ENCODE measurements around the gene LRP1B. TPM values are rescaled to one million over a fixed set of nuclear protein-coding genes. Genes with fewer than 3 reads are reported as not detected.

The LRP1B gene
- total and polyA plus RNA-seq, 4 donors, result 0.01 to 0.84 (median 0.17) TPM

- DNase-seq (ENCODE audit: low spot score), result no peak
- WGBS, result 67% methylated on average over 3 of the region's 3 CpGs
These were observed 814.7 kb downstream of the LRP1B start for GRCh38 chr2:141316103-141316502.

GRCh38 chr2:141313972-141314371 lies 816.8 kb downstream of the LRP1B start:
- 96% methylated on average over 4 of the region's 4 CpGs for WGBS
- no peak overlapping the region for H3K9ac ChIP-seq (ENCODE audit: low read depth in 1 of 2, low read length in 2 of 2)
- TF ChIP-seq MAX (IDR thresholded peaks at IDR 0.05) (no peak), SP1 (IDR thresholded peaks at IDR 0.05) (no peak), ATF3 (IDR thresholded peaks at IDR 0.05) (no peak), JUND (IDR thresholded peaks at IDR 0.05) (no peak)
- no peak for DNase-seq (ENCODE audit: low spot score)
- no peaks in the 10 kb centered on the region for H3K27me3 ChIP-seq (ENCODE audit: control insufficient read depth in 4 of 4, insufficient read depth in 4 of 4, low read length in 3 of 4)
- no peaks in the 10 kb centered on the region for H3K9me3 ChIP-seq (ENCODE audit: control insufficient read depth in 4 of 4, low read length in 3 of 4)
- no peaks in the 10 kb centered on the region for H3K36me3 ChIP-seq (ENCODE audit: control insufficient read depth in 4 of 4, insufficient read depth in 3 of 4, low read depth in 1 of 4, low read length in 3 of 4)
- no peak overlapping the region for H3K27ac ChIP-seq (ENCODE audit: low read depth in 1 of 2, low read length in 2 of 2)
- no peaks in the 10 kb centered on the region for H3K4me1 ChIP-seq (ENCODE audit: control insufficient read depth in 4 of 4, insufficient read depth in 4 of 4, low read length in 3 of 4)
- no peak overlapping the region for H3K4me3 ChIP-seq (ENCODE audit: low read depth in 1 of 3, low read length in 3 of 3)

More at GRCh38 chr2:141316103-141316502, 814.7 kb downstream of the LRP1B start:
- Histone ChIP-seq H3K4me1 (ENCODE audit: control insufficient read depth in 4 of 4, insufficient read depth in 4 of 4, low read length in 3 of 4) (no peaks in the 10 kb centered on the region), H3K4me3 (ENCODE audit: low read depth in 1 of 3, low read length in 3 of 3) (no peak overlapping the region), H3K36me3 (ENCODE audit: control insufficient read depth in 4 of 4, insufficient read depth in 3 of 4, low read depth in 1 of 4, low read length in 3 of 4) (no peaks in the 10 kb centered on the region), H3K9ac (ENCODE audit: low read depth in 1 of 2, low read length in 2 of 2) (no peak overlapping the region), H3K9me3 (ENCODE audit: control insufficient read depth in 4 of 4, low read length in 3 of 4) (no peaks in the 10 kb centered on the region), H3K27ac (ENCODE audit: low read depth in 1 of 2, low read length in 2 of 2) (no peak overlapping the region), H3K27me3 (ENCODE audit: control insufficient read depth in 4 of 4, insufficient read depth in 4 of 4, low read length in 3 of 4) (no peaks in the 10 kb centered on the region)
- TF ChIP-seq RXRA (IDR thresholded peaks at IDR 0.05) (no peak), FOXA1 (IDR thresholded peaks at IDR 0.05) (no peak), EGR1 (IDR thresholded peaks at IDR 0.05; ENCODE audit: low read depth in 2 of 2) (no peak), SP1 (IDR thresholded peaks at IDR 0.05) (no peak), ATF3 (IDR thresholded peaks at IDR 0.05) (no peak), REST (IDR thresholded peaks at IDR 0.05) (no peak), JUND (IDR thresholded peaks at IDR 0.05) (no peak), ZBTB33 (IDR thresholded peaks at IDR 0.05) (no peak), FOXA2 (IDR thresholded peaks at IDR 0.05) (no peak), HNF4G (IDR thresholded peaks at IDR 0.05) (no peak), RAD21 (IDR thresholded peaks at IDR 0.05) (no peak)

GRCh38 chr2:141311430-141311829 lies 819.4 kb downstream of the LRP1B start:
- Histone ChIP-seq H3K4me3 (ENCODE audit: low read depth in 1 of 3, low read length in 3 of 3) (no peak overlapping the region), H3K36me3 (ENCODE audit: control insufficient read depth in 4 of 4, insufficient read depth in 3 of 4, low read depth in 1 of 4, low read length in 3 of 4) (no peaks in the 10 kb centered on the region), H3K9ac (ENCODE audit: low read depth in 1 of 2, low read length in 2 of 2) (no peak overlapping the region), H3K27ac (ENCODE audit: low read depth in 1 of 2, low read length in 2 of 2) (no peak overlapping the region), H3K27me3 (ENCODE audit: control insufficient read depth in 4 of 4, insufficient read depth in 4 of 4, low read length in 3 of 4) (no peaks in the 10 kb centered on the region), H3K4me1 (ENCODE audit: control insufficient read depth in 4 of 4, insufficient read depth in 4 of 4, low read length in 3 of 4) (no peaks in the 10 kb centered on the region), H3K9me3 (ENCODE audit: control insufficient read depth in 4 of 4, low read length in 3 of 4) (no peaks in the 10 kb centered on the region)
- TF ChIP-seq, protein P1, sequence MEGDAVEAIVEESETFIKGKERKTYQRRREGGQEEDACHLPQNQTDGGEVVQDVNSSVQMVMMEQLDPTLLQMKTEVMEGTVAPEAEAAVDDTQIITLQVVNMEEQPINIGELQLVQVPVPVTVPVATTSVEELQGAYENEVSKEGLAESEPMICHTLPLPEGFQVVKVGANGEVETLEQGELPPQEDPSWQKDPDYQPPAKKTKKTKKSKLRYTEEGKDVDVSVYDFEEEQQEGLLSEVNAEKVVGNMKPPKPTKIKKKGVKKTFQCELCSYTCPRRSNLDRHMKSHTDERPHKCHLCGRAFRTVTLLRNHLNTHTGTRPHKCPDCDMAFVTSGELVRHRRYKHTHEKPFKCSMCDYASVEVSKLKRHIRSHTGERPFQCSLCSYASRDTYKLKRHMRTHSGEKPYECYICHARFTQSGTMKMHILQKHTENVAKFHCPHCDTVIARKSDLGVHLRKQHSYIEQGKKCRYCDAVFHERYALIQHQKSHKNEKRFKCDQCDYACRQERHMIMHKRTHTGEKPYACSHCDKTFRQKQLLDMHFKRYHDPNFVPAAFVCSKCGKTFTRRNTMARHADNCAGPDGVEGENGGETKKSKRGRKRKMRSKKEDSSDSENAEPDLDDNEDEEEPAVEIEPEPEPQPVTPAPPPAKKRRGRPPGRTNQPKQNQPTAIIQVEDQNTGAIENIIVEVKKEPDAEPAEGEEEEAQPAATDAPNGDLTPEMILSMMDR (IDR thresholded peaks at IDR 0.05; ENCODE audit: low read depth, low read length, missing input control), result no peak
- TF ChIP-seq SP1 (IDR thresholded peaks at IDR 0.05) (no peak), HNF4A (conservative IDR thresholded peaks at IDR 0.05) (no peak), FOXA1 (IDR thresholded peaks at IDR 0.05) (no peak), RAD21 (IDR thresholded peaks at IDR 0.05) (no peak), MAX (IDR thresholded peaks at IDR 0.05) (no peak), HNF4G (IDR thresholded peaks at IDR 0.05) (no peak), REST (IDR thresholded peaks at IDR 0.05) (no peak)
- no peak for DNase-seq (ENCODE audit: low spot score)
